H7 (cell line): ENCODE results near the gene CAPS. TPM values are rescaled to one million over a fixed set of nuclear protein-coding genes. Genes with fewer than 3 reads are reported as not detected.

Experiments
- DNase-seq: peaks from one replicate; pipeline ENCODE4 v3.0.0; 2012
- H3K27me3 ChIP-seq: 2 replicates; pipeline ENCODE4 v1.6.0; 2011; ENCODE audit warnings: mild to moderate bottlenecking, low read length; ENCODE audit not compliant: control insufficient read depth, insufficient read depth
- H3K36me3 ChIP-seq: replicated peaks from 2 replicates; pipeline ENCODE4 v1.5.1; 2011; ENCODE audit warnings: low read length; ENCODE audit not compliant: control insufficient read depth, insufficient read depth
- H3K4me3 ChIP-seq: 2 replicates; pipeline ENCODE4 v1.5.1; 2011; ENCODE audit warnings: low read depth, mild to moderate bottlenecking, control low read depth, low read length, moderate library complexity; ENCODE audit not compliant: insufficient read depth
- total RNA-seq: library from RNA; depleted of rRNA; stranded (reverse); fragments of >200 nt; shearing (Covaris generic); gene quantifications from 2 replicates; pipeline ENCODE4 v1.2.3, GENCODE V29; 2014

The CAPS gene
- total RNA-seq, 1 experiment from 2014 or later, result 2.2 TPM

DNA sequence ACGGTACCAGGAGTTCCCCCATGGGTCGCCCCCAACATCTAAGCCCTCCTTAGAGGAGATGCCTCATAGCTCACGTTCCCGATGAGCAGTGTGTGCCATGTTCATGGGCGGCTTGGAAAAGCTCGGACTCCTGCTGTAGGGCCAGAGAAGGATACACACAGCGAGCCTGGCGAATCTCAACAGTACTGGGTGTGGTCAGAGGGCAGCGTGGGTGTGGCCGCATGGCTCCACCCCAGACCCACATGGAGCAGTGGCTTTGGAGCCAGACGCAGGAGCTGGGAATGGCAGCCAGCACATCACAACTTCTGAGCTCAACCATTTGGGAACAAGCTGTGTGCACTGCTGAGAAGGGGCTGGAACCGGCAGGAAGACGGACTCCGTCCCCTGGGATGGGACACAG, 15.6 kb downstream of the CAPS start:
- H3K4me3 ChIP-seq, result no peak overlapping the region
- H3K36me3 ChIP-seq, result peaks cover 40% of the 10 kb centered on the region
- no peaks in the 10 kb centered on the region for H3K27me3 ChIP-seq
- DNase-seq, result no peak

DNA sequence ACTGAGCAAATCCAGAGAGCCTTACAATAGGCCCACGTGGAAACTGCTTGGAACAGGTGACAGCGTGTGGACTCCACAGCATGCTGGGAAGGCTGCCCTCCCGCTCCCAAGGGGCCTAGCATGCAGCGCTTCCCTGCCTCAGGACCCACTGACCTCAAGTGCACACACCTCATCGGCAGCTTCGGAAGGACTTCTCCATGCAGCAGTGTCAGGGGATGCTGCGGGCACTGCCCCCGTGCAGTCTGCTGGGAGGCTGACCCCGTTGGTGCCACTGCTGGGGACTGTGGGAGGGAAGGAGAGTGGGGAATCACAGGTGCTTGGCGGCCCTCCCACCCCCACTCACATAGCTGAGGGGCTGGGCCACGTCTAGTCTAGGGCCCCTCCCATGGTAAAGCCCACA, 17.2 kb downstream of the CAPS start:
- no peak for DNase-seq
- Histone ChIP-seq H3K27me3 (no peaks in the 10 kb centered on the region), H3K4me3 (no peak overlapping the region), H3K36me3 (peaks cover 37% of the 10 kb centered on the region)

DNA sequence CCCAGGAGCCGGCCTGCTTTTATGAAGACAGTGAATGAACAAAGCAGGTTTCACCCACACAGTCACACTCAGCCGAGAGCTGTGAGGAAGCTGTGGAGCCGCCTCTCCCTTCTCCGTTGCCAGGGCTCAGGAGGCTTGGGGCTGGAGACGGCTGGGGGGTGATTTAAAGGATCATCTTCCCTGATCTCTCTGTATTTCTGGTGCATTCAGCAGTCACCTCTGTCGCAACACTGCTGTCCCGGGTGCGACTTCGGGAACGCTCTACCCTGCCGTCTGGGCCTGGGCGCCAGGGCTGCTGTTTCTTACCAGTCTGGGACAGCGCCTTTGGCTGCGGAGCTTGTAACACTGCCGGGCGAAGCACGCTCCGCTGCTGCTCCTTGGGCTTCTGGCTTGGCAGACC, 18.1 kb downstream of the CAPS start:
- no peak overlapping the region for H3K4me3 ChIP-seq
- H3K27me3 ChIP-seq, result no peaks in the 10 kb centered on the region
- peaks cover 31% of the 10 kb centered on the region for H3K36me3 ChIP-seq
- no peak for DNase-seq

GRCh38 chr19:5932609-5933262, 18.7 kb downstream of the CAPS start:
- no peak for DNase-seq
- H3K36me3 ChIP-seq, result peaks cover 29% of the 10 kb centered on the region
- H3K27me3 ChIP-seq, result no peaks in the 10 kb centered on the region
- H3K4me3 ChIP-seq, result no peak overlapping the region

GRCh38 chr19:5933391-5934068, 19.5 kb downstream of the CAPS start:
- Histone ChIP-seq H3K27me3 (no peaks in the 10 kb centered on the region), H3K4me3 (no peak overlapping the region), H3K36me3 (peaks cover 24% of the 10 kb centered on the region)
- DNase-seq, result no peak

DNA sequence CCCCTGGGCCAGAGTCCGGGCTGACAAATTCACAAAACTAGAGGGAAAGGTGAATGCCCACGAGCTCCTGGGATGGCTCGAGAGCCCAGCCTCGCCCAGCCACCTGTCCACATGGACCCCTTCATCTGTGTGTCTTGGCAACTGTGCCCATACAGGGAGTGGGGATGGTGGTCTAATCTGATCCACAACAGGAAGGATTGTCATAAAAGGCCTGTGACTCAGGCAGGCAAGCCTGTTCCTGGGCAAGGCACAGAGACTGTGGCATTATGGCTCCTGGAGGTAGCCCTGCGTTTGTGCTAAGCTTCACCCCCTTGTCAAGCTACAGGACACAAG, 20.0 kb downstream of the CAPS start:
- H3K36me3 ChIP-seq, result peaks cover 22% of the 10 kb centered on the region
- H3K27me3 ChIP-seq, result no peaks in the 10 kb centered on the region
- DNase-seq, result no peak
- H3K4me3 ChIP-seq, result no peak overlapping the region

DNA sequence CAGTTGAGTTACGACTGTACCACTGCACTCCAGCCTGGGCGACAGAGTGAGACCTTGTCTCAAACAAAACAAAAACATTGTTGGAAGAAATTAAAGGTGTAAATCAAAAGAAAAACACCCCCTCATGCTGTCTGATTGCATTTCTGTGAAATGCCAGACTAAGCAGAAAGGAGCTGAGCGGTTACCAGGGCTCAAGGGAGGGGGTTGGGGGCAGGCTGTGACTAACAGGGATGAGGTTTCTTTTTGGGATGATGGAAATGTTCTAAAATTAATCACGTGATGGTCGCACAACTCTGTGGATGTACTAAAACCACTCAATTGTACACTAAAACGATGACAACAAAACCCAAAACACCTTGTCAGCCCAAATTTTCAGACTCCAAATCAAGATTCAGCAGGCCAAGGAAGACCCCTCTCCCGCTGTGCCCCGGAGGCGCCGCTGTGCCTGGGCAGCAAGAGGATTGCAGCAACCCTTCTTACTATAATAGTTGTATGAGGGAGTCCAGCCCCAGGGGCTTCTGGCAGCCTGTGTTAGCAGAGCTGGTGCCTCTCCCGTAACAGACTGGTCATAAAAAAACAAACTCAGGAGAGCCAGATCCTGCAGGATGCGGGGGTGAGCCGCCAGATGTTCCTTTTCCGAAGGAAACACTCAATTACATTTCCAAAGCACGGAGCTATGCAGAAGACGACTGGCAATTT, 20.9 kb downstream of the CAPS start:
- Histone ChIP-seq H3K4me3 (no peak overlapping the region), H3K36me3 (peaks cover 22% of the 10 kb centered on the region), H3K27me3 (no peaks in the 10 kb centered on the region)
- no peak for DNase-seq

DNA sequence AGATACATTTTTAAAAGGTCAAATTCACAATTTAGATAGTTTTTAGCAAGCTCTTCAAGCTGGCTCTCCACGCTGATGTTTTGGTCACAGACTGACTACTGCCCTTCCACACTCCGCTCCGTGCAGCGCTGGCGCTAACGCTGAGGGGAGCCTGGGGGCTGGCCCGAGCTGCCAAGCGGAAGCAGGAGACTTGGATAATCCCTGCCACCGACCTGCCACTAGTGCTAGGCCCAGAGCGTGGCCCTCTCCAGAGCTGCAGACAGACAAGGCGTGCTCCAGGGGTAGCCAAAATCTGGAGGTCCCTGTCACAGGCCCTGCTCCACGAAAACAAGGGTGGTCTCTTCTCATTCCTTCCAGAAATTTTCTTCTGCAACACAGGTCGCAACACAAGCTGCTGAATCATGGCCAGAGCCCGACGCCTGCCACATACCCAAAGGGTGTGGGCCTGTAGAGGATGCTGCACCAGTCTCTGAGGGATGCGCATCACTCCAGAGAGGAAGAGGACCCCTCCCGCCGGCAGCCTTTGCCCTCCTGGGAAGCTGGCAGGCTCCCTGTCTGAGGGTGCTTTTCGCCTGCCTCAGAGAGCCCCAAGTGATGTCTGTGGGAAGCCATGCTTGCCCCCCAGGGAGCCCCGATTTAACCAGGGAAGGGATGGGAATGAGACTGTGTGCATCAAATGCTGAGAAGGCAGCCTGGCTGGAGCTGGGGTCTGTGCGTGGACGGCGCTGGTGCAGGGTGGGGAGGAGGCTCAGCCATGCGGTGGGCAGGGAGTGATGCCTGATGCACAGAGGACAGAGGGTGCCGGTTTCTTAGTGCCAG, 21.6 kb downstream of the CAPS start:
- Histone ChIP-seq H3K4me3 (no peak overlapping the region), H3K27me3 (no peaks in the 10 kb centered on the region), H3K36me3 (peaks cover 22% of the 10 kb centered on the region)
- DNase-seq, result no peak

- no peak overlapping the region for H3K4me3 ChIP-seq
- H3K27me3 ChIP-seq, result no peaks in the 10 kb centered on the region
- DNase-seq, result no peak
- H3K36me3 ChIP-seq, result peaks cover 19% of the 10 kb centered on the region
Observed at GRCh38 chr19:5936292-5936592, 22.2 kb downstream of the CAPS start.

DNA sequence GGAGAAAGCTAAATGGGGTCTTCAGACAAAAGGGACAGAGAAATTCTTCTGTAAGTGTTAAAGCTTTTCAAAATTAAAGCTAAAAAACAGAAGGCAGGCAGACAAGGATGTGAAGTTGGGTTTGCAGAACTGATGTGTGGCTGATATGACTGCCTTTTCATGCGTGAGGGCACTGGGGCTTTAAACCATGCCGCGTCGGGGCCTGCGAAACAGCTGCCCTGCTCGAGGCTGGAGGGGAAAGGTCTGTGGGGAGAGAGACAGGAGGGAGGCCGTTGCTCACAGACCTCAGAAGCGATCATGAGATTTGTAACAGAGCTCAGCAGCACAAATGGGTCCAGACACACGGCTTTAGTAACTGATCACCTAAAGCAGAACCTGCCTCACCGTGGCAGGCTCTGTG, 23.5 kb downstream of the CAPS start:
- DNase-seq, result no peak
- no peak overlapping the region for H3K4me3 ChIP-seq
- H3K36me3 ChIP-seq, result peaks cover 20% of the 10 kb centered on the region
- H3K27me3 ChIP-seq, result no peaks in the 10 kb centered on the region

GRCh38 chr19:5940260-5941208, 26.5 kb downstream of the CAPS start:
- no peak for DNase-seq
- Histone ChIP-seq H3K4me3 (no peak overlapping the region), H3K27me3 (no peaks in the 10 kb centered on the region), H3K36me3 (peaks cover 19% of the 10 kb centered on the region)

DNA sequence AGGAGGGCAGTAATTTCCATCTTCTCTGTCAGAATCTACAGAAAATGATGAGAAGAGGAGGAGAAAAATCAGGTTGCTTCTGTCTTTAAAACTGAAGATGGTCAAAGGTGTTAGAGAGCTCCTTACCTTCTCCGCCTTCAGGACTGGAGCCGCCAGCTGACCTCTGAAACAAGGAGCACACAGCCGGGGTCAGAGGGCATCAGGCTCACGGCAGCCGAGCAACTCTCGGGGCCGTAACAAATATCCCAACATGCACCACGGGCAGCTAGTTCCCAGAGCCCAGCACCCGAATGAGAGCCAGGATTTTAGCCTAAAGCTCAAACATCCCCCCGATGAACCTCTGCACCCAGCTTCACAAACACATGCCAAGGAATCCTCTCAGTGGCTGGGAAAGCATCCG, 27.6 kb downstream of the CAPS start:
- peaks cover 18% of the 10 kb centered on the region for H3K36me3 ChIP-seq
- no peak for DNase-seq
- no peak overlapping the region for H3K4me3 ChIP-seq
- H3K27me3 ChIP-seq, result no peaks in the 10 kb centered on the region

GRCh38 chr19:5943045-5943444, 29.0 kb downstream of the CAPS start:
- H3K4me3 ChIP-seq, result no peak overlapping the region
- peaks cover 14% of the 10 kb centered on the region for H3K36me3 ChIP-seq
- no peaks in the 10 kb centered on the region for H3K27me3 ChIP-seq
- DNase-seq, result no peak

- H3K36me3 ChIP-seq, result peaks cover 14% of the 10 kb centered on the region
- no peaks in the 10 kb centered on the region for H3K27me3 ChIP-seq
- no peak overlapping the region for H3K4me3 ChIP-seq
- DNase-seq, result no peak
Observed at GRCh38 chr19:5943623-5944022, 29.6 kb downstream of the CAPS start.
